H1 (cell line): ENCODE measurements around the gene HHAT. TPM values are rescaled to one million over a fixed set of nuclear protein-coding genes. Genes with fewer than 3 reads are reported as not detected.

Experiments
- POLR2AphosphoS5 ChIP-seq: IDR thresholded peaks from 2 replicates; pipeline ENCODE4 v1.6.1; 2011; ENCODE audit warnings: low read depth, low read length
- polyA plus RNA-seq, 7 experiments: library from polyadenylated mRNA; depleted of rRNA in 3 of 7; stranded (reverse) in 5 of 7; unstranded in 2 of 7; fragments of >200 nt in 5 of 7; fragments of 200-250 nt in 2 of 7; gene quantifications; 1 replicate in 5 of 7; 2 replicates in 1 of 7; 4 replicates in 1 of 7; pipeline versions ENCODE4 v1.2.1 to v1.2.3, GENCODE V29; 2011 to 2013; ENCODE audit warnings: missing spikeins in 2 of 7, mixed read lengths in 2 of 7
- total RNA-seq: library from RNA; stranded (reverse); fragmentation: NEBNext Ultra II Directional; extraction: Animal tissue kit (Norgen Biotek cat#: 25700); gene quantifications from 2 replicates; pipeline ENCODE4 v1.2.1, GENCODE V29; 2021

The HHAT gene
- total and polyA plus RNA-seq, 2 of the 8 experiments (the other 6 are each of a cell fraction or from before 2014, with no cell fraction given): 0.15 to 0.51 TPM

DNA sequence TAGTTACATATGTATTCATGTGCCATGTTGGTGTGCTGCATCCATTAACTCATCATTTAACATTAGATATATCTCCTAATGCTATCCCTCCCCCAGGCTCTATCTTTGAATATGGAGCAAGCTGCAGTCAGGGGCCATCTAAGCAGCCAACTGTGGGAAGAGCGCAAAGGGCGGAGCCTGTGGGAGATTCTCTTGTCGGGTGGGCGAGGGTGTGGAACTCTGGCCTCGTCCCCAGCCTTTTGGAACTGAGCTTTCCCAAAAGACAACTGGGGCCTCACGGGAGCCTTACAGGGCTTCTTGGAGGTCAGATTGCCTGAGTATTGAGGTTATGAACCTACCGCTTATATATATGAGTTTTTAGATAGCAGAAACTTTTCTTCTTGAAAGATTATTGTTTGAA lies 117.2 kb downstream of the HHAT start (continued):
- TF ChIP-seq POLR2AphosphoS5: no peak
